GM18868 (cell line): ENCODE results near the gene MYOF.

ENCODE experiments used
- ATAC-seq: cut with Tn5 transposase; IDR thresholded peaks from one replicate; pipeline ENCODE4 v1.9.1; 2021; ENCODE audit warnings: mild to moderate bottlenecking, moderate library complexity; ENCODE audit not compliant: unreplicated experiment

Gene MYOF, protein sequence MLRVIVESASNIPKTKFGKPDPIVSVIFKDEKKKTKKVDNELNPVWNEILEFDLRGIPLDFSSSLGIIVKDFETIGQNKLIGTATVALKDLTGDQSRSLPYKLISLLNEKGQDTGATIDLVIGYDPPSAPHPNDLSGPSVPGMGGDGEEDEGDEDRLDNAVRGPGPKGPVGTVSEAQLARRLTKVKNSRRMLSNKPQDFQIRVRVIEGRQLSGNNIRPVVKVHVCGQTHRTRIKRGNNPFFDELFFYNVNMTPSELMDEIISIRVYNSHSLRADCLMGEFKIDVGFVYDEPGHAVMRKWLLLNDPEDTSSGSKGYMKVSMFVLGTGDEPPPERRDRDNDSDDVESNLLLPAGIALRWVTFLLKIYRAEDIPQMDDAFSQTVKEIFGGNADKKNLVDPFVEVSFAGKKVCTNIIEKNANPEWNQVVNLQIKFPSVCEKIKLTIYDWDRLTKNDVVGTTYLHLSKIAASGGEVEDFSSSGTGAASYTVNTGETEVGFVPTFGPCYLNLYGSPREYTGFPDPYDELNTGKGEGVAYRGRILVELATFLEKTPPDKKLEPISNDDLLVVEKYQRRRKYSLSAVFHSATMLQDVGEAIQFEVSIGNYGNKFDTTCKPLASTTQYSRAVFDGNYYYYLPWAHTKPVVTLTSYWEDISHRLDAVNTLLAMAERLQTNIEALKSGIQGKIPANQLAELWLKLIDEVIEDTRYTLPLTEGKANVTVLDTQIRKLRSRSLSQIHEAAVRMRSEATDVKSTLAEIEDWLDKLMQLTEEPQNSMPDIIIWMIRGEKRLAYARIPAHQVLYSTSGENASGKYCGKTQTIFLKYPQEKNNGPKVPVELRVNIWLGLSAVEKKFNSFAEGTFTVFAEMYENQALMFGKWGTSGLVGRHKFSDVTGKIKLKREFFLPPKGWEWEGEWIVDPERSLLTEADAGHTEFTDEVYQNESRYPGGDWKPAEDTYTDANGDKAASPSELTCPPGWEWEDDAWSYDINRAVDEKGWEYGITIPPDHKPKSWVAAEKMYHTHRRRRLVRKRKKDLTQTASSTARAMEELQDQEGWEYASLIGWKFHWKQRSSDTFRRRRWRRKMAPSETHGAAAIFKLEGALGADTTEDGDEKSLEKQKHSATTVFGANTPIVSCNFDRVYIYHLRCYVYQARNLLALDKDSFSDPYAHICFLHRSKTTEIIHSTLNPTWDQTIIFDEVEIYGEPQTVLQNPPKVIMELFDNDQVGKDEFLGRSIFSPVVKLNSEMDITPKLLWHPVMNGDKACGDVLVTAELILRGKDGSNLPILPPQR (N-terminal part only)

GRCh38 chr10:93482145-93482834, at the start of gene MYOF:
MYOF (minus strand) TSS chr10:93482334; CDS start chr10:93482194, 140 bp downstream.
- ATAC-seq, result peak; percentile 83

DNA sequence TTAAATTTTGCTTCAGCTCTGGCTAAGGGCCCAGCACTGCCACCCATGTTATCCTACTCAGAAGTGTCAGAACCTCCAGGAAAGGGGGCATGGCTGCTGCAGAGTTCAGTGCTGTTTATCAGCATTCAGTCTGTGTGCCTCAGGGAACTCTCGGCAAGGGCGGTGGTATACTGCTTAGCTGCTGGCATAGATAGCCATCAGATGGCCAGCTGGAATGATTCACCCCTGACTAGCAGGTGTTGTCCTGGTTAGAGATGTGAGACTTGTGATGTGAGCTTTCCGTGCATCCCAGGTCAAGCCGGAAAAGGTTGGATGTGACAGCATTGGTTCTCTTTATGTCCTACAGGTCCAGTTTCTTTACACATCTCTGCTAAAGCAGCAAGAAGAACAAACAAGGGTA, 36.4 kb upstream of the MYOF start:
- no peak for ATAC-seq

- ATAC-seq, result no peak
Observed at GRCh38 chr10:93516006-93516380, 33.9 kb upstream of the MYOF start.

DNA sequence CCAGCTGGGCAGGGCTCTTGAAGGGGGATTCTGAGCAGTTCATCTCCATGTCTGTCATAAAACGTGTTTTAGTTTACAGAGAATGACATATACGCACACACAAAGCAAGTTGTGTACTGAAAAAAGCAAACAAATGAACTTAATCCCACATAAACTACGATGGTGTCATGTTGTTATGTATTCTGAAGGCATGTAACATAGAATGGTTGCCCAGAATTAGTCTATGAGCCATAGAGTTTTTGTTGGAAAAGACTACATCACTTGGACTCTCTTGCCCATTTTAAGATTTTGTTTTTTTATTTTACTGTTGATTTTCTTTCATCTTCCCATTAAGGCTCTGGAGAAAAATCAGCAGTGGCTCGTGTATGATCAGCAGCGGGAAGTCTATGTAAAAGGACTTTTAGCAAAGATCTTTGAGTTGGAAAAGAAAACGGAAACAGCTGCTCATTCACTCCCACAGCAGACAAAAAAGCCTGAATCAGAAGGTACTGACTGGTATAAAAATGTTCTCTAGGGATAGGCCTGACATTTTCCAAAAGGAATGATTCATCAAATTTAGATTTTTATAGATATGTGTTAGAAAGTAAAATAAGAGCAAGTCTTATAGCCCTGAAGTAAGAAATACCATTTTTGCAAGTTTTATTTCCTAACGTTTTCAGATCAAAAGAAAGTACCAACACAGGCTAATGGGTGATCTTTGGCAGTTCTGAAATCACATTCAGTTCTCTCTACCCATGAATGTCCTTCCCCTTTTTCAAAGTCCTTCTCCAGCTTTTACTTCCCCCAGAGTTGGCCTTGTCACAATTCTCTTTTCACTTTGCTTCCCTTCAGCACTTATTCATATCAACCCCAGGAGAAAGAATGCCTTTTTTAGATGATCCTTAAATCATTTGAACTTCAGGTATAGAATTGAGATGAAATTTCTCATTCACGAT, 33.2 kb upstream of the MYOF start:
- no peak for ATAC-seq

DNA sequence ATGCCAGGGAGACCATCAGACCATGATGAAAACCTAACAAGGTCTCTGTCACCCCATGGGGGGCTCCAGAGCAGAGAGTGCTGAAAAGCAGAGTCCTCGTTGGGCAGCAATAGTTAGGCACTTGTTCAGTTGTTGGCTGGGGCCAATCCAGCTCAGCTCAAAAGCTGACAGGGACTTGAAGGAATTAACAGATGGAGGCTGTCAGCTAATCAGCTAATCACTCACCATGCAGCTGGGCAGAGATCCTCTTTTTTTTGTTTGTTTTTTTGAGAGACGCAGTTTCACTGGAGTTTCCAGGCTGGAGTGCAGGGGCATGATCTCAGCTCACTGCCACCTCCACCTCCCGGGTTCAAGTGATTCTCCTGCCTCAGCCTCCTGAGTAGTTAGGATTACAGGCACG, 32.4 kb upstream of the MYOF start:
- no peak for ATAC-seq

GRCh38 chr10:93513091-93513490, 31.0 kb upstream of the MYOF start:
- no peak for ATAC-seq

DNA sequence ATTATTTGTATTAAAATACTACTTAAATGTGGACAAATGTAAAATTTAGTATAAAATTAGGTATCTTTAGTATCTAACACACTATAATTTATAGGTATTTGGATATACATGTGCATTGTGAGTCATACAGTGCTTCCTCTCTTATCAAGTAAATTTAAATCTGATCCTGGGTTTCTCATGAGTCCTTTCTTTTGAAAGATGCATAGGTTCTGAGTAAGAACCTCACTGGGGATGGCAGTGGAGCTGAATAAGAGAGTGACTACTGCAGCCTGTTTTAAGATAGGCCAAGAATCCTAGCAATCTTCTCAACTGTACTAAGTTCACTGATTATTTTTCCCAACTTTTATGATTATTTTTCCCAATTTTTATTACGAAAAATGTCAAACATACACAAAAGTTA, 30.4 kb upstream of the MYOF start:
- no peak for ATAC-seq

DNA sequence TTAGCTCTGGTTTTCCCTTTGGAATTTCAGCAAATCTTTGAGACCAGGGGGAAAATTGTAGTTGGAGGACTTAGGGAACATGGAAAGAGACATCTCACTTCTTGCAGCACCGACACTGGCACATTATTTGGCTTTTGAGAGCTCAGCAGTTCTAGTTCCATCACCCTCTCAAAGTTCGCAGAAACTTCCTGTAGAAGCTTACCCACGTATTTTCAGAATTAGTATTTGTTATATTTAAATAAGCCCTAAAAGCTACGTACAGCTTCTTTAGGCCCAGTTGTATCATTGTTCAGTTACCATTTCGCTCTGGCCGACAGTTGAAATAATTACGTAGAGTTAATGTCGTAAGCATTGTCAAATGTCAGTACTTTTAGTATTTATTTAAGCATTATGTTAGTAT, 27.7 kb upstream of the MYOF start:
- ATAC-seq, result no peak

DNA sequence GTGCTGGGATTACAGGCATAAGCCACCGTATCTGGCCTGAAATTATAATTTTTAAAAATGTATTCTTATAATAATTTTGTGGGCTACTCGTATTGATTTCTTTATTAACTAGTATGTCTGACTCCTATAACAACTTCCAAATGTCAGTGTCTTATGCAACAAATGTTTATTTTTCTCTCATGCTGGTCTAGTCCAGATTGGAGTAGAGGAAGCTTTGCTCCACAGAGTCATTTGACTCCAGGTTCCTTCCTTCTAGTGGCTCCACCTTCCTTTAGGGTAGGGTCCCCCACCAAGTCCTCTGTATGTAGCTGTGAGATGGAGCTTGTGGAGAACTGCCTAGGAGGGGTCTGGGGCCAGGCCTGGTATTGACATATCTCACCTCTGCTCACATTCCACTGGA, 22.9 kb upstream of the MYOF start:
- no peak for ATAC-seq

- ATAC-seq, result peak; percentile 82
Observed at GRCh38 chr10:93503075-93503474, 20.9 kb upstream of the MYOF start.

- no peak for ATAC-seq
Observed at GRCh38 chr10:93501650-93502049, 19.5 kb upstream of the MYOF start.

DNA sequence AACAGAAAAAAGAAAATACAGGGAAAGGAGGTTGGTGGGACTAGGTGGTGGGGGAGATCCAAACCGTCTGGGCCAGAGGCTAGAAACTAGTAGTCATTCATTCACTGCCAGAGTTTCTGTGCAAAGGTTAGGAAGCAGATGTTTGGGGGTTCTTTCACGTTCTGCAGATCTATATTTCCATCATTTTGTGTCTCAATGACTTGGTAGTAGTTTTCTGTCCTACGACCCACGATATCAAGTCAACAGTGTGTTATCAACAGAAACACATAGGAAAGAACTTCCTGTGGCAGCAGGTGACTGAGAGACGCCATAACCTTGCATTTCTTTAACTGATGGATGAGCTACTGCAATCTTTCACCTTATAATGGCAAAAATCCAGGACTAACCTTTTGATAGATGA, 16.0 kb upstream of the MYOF start:
- no peak for ATAC-seq

DNA sequence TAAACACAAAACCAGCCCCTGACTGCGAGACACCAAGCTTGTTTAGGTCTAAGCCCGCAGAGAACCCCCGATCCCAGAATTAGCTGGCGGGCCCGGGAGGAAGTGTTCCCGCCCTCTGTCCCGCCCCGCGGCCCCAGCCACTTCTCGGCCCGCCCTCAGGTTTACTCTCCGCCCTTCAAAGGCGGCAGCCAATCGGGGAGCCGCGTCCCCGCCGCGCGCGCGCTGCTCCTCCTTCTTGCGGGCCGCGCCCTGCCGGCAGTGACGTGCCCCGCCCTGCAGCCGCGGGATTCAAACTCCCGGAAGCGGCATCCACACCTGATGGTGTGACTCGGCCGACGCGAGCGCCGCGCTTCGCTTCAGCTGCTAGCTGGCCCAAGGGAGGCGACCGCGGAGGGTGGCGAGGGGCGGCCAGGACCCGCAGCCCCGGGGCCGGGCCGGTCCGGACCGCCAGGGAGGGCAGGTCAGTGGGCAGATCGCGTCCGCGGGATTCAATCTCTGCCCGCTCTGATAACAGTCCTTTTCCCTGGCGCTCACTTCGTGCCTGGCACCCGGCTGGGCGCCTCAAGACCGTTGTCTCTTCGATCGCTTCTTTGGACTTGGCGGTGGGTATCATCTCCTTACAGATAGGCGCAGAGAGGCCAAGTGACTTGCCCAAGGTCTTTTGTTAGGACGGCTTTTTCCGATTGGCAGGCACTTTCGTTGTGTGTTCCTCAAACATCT, 14.3 kb upstream of the MYOF start, which contains the start of gene CEP55:
Gene CEP55 (plus strand): TSS at position 291 of the 720 bp plus-strand sequence. CDS start 3,440 bp downstream, outside the sequence.
- ATAC-seq, result peak; percentile 99

- ATAC-seq, result peak; percentile 19
Observed at GRCh38 chr10:93495654-93496321, 13.7 kb upstream of the MYOF start.

GRCh38 chr10:93494494-93494893, 12.4 kb upstream of the MYOF start:
- ATAC-seq, result no peak

GRCh38 chr10:93493162-93493561, 11.0 kb upstream of the MYOF start:
- ATAC-seq, result no peak

- ATAC-seq, result no peak
Observed at GRCh38 chr10:93491602-93492121, 9.5 kb upstream of the MYOF start.

- no peak for ATAC-seq
Observed at GRCh38 chr10:93488956-93489528, 6.9 kb upstream of the MYOF start.
